HepG2 (cell line): ENCODE data around the gene CHPF. TPM values are rescaled to one million over a fixed set of nuclear protein-coding genes. Genes with fewer than 3 reads are reported as not detected.

Source experiments
- KAT2B ChIP-seq: fragments of 150-350 bp; IDR thresholded peaks from 2 replicates; pipeline ENCODE4 v1.6.1; 2014; ENCODE audit warnings: low read depth, low read length, borderline replicate concordance
- PREB ChIP-seq: sonication (generic); formaldehyde crosslinking; IDR thresholded peaks from 2 replicates; pipeline ENCODE4 v1.4.0; 2020; ENCODE audit warnings: missing genetic modification reagents
- RAD21 ChIP-seq: fragments of 450-650 bp; formaldehyde crosslinking; IDR thresholded peaks from 2 replicates; pipeline ENCODE4 v1.5.0; 2020; ENCODE audit warnings: mild to moderate bottlenecking
- SNAPC4 ChIP-seq: sonication (generic); formaldehyde crosslinking; IDR thresholded peaks from 2 replicates; pipeline ENCODE4 v1.4.0; 2020; ENCODE audit warnings: mild to moderate bottlenecking, missing genetic modification reagents
- ZNF782 ChIP-seq: sonication (generic); formaldehyde crosslinking; IDR thresholded peaks from 2 replicates; pipeline ENCODE4 v1.4.0; 2020; ENCODE audit warnings: missing genetic modification reagents, mild to moderate bottlenecking, borderline replicate concordance
- polyA plus RNA-seq, 8 experiments: library from polyadenylated mRNA; depleted of rRNA in 3 of 8; stranded (reverse) in 7 of 8; unstranded in 1 of 8; fragments of >200 nt; fragmentation: Illumina TruSeq in 4 of 8; extraction: Trizol in 4 of 8; gene quantifications; 2 replicates each; pipeline versions ENCODE4 v1.2.1 to v1.2.3, GENCODE V29; 2011 to 2016; ENCODE audit warnings: low read depth in 4 of 8, missing spikeins in 1 of 8, mixed read lengths in 1 of 8; ENCODE audit not compliant: insufficient read depth in 1 of 8
- total RNA-seq, 5 experiments: library from RNA; depleted of rRNA; stranded (reverse); fragments of >200 nt; fragmentation: Illumina TruSeq; extraction: Trizol; gene quantifications; 2 replicates each; pipeline ENCODE4 v1.2.3, GENCODE V29; 2016; ENCODE audit warnings: low read depth in 1 of 5
- TF ChIP-seq, protein P1 (sequence below): sonication (generic); formaldehyde crosslinking; IDR thresholded peaks from 2 replicates; pipeline ENCODE4 v1.4.0; 2020; ENCODE audit warnings: low read depth, missing genetic modification reagents
- TF ChIP-seq, protein P2 (sequence below): sonication (generic); formaldehyde crosslinking; IDR thresholded peaks from 2 replicates; pipeline ENCODE4 v1.4.0; 2020; ENCODE audit warnings: missing genetic modification reagents
- TF ChIP-seq, protein P3 (sequence below): sonication (generic); formaldehyde crosslinking; IDR thresholded peaks from 2 replicates; pipeline ENCODE4 v1.9.0; 2021; ENCODE audit warnings: mild to moderate bottlenecking, missing genetic modification reagents

Gene CHPF
- total and polyA plus RNA-seq, 2 of the 13 experiments (the other 11 are each of a cell fraction or from before 2014, with no cell fraction given) = 79.6 to 111 TPM

- TF ChIP-seq, protein P1, sequence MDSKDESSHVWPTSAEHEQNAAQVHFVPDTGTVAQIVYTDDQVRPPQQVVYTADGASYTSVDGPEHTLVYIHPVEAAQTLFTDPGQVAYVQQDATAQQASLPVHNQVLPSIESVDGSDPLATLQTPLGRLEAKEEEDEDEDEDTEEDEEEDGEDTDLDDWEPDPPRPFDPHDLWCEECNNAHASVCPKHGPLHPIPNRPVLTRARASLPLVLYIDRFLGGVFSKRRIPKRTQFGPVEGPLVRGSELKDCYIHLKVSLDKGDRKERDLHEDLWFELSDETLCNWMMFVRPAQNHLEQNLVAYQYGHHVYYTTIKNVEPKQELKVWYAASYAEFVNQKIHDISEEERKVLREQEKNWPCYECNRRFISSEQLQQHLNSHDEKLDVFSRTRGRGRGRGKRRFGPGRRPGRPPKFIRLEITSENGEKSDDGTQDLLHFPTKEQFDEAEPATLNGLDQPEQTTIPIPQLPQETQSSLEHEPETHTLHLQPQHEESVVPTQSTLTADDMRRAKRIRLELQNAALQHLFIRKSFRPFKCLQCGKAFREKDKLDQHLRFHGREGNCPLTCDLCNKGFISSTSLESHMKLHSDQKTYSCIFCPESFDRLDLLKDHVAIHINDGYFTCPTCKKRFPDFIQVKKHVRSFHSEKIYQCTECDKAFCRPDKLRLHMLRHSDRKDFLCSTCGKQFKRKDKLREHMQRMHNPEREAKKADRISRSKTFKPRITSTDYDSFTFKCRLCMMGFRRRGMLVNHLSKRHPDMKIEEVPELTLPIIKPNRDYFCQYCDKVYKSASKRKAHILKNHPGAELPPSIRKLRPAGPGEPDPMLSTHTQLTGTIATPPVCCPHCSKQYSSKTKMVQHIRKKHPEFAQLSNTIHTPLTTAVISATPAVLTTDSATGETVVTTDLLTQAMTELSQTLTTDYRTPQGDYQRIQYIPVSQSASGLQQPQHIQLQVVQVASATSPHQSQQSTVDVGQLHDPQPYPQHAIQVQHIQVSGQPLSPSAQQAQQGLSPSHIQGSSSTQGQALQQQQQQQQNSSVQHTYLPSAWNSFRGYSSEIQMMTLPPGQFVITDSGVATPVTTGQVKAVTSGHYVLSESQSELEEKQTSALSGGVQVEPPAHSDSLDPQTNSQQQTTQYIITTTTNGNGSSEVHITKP = peak; percentile 80
- TF ChIP-seq RAD21 (CRISPR knock-in tag) (no peak), SNAPC4 (CRISPR knock-in tag) (peak; percentile 89), ZNF782 (CRISPR knock-in tag) (peak; percentile 57; the same call in 1 of the 2 replicates), KAT2B (no peak), PREB (CRISPR knock-in tag) (peak; percentile 84; the same call in 1 of the 2 replicates)
- TF ChIP-seq, protein P2, sequence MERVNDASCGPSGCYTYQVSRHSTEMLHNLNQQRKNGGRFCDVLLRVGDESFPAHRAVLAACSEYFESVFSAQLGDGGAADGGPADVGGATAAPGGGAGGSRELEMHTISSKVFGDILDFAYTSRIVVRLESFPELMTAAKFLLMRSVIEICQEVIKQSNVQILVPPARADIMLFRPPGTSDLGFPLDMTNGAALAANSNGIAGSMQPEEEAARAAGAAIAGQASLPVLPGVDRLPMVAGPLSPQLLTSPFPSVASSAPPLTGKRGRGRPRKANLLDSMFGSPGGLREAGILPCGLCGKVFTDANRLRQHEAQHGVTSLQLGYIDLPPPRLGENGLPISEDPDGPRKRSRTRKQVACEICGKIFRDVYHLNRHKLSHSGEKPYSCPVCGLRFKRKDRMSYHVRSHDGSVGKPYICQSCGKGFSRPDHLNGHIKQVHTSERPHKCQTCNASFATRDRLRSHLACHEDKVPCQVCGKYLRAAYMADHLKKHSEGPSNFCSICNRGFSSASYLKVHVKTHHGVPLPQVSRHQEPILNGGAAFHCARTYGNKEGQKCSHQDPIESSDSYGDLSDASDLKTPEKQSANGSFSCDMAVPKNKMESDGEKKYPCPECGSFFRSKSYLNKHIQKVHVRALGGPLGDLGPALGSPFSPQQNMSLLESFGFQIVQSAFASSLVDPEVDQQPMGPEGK (CRISPR knock-in tag) = peak; percentile 44
- TF ChIP-seq, protein P3, sequence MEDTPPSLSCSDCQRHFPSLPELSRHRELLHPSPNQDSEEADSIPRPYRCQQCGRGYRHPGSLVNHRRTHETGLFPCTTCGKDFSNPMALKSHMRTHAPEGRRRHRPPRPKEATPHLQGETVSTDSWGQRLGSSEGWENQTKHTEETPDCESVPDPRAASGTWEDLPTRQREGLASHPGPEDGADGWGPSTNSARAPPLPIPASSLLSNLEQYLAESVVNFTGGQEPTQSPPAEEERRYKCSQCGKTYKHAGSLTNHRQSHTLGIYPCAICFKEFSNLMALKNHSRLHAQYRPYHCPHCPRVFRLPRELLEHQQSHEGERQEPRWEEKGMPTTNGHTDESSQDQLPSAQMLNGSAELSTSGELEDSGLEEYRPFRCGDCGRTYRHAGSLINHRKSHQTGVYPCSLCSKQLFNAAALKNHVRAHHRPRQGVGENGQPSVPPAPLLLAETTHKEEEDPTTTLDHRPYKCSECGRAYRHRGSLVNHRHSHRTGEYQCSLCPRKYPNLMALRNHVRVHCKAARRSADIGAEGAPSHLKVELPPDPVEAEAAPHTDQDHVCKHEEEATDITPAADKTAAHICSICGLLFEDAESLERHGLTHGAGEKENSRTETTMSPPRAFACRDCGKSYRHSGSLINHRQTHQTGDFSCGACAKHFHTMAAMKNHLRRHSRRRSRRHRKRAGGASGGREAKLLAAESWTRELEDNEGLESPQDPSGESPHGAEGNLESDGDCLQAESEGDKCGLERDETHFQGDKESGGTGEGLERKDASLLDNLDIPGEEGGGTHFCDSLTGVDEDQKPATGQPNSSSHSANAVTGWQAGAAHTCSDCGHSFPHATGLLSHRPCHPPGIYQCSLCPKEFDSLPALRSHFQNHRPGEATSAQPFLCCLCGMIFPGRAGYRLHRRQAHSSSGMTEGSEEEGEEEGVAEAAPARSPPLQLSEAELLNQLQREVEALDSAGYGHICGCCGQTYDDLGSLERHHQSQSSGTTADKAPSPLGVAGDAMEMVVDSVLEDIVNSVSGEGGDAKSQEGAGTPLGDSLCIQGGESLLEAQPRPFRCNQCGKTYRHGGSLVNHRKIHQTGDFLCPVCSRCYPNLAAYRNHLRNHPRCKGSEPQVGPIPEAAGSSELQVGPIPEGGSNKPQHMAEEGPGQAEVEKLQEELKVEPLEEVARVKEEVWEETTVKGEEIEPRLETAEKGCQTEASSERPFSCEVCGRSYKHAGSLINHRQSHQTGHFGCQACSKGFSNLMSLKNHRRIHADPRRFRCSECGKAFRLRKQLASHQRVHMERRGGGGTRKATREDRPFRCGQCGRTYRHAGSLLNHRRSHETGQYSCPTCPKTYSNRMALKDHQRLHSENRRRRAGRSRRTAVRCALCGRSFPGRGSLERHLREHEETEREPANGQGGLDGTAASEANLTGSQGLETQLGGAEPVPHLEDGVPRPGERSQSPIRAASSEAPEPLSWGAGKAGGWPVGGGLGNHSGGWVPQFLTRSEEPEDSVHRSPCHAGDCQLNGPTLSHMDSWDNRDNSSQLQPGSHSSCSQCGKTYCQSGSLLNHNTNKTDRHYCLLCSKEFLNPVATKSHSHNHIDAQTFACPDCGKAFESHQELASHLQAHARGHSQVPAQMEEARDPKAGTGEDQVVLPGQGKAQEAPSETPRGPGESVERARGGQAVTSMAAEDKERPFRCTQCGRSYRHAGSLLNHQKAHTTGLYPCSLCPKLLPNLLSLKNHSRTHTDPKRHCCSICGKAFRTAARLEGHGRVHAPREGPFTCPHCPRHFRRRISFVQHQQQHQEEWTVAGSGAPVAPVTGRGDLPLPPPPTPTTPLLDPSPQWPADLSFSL = no peak
These were observed 45.1 kb downstream of the CHPF start, which contains the start of gene GMPPA (continued) for GRCh38 chr2:219498280-219499057.
